Natural killer cell (primary cell): ENCODE results near the gene MSX2. TPM values are rescaled to one million over a fixed set of nuclear protein-coding genes. Genes with fewer than 3 reads are reported as not detected.

Experiments used
- ATAC-seq, 3 donors: fragments of 150-1000 bp in 2 of 3; fragments of 200-7000 bp in 1 of 3; cut with Tn5 transposase; 1 replicate in 1 of 3; 2 replicates in 2 of 3; pipeline ENCODE4 v1.10.0; 2021; ENCODE audit warnings: mild to moderate bottlenecking in 2 of 3, moderate library complexity in 2 of 3
- DNase-seq, 2 donors: peaks; one replicate each; pipeline versions ENCODE4 v3.0.0 to v3.0.0-alpha.2; 2013 to 2021; ENCODE audit warnings: mixed read lengths in 1 of 2
- H3K27ac ChIP-seq: one replicate; pipeline ENCODE4 v1.5.1; 2013; ENCODE audit warnings: mild to moderate bottlenecking, low read length
- H3K27me3 ChIP-seq: one replicate; pipeline ENCODE4 v1.6.1; 2013; ENCODE audit warnings: low read length; ENCODE audit not compliant: control insufficient read depth, insufficient read depth
- H3K36me3 ChIP-seq: one replicate; pipeline ENCODE4 v1.6.1; 2013; ENCODE audit warnings: low read length; ENCODE audit not compliant: control insufficient read depth, insufficient read depth
- H3K4me1 ChIP-seq: one replicate; pipeline ENCODE4 v1.6.1; 2013; ENCODE audit warnings: low read length; ENCODE audit not compliant: control insufficient read depth, insufficient read depth
- H3K4me3 ChIP-seq: one replicate; pipeline ENCODE4 v1.5.1; 2013; ENCODE audit warnings: low read length
- H3K9me3 ChIP-seq: one replicate; pipeline ENCODE4 v1.6.1; 2013; ENCODE audit warnings: low read length; ENCODE audit not compliant: control insufficient read depth, insufficient read depth
- H3K27ac Mint-ChIP-seq, 2 donors: one replicate each; pipeline ENCODE4 v1.8.0; 2022; ENCODE audit warnings: mild to moderate bottlenecking in 2 of 2, mixed read lengths in 2 of 2, moderate library complexity in 1 of 2
- H3K27me3 Mint-ChIP-seq, 2 donors: one replicate each; pipeline ENCODE4 v1.8.0; 2022; ENCODE audit warnings: low read depth in 2 of 2, mixed read lengths in 2 of 2
- H3K36me3 Mint-ChIP-seq: one replicate; pipeline ENCODE4 v1.8.0; 2022; ENCODE audit warnings: mixed read lengths
- H3K4me1 Mint-ChIP-seq, 2 donors: one replicate each; pipeline ENCODE4 v1.8.0; 2022; ENCODE audit warnings: mixed read lengths in 2 of 2
- H3K4me3 Mint-ChIP-seq: one replicate; pipeline ENCODE4 v1.8.0; 2022; ENCODE audit warnings: mild to moderate bottlenecking, moderate library complexity, mixed read lengths
- H3K9me3 Mint-ChIP-seq, 2 donors: one replicate each; pipeline ENCODE4 v1.8.0; 2022; ENCODE audit warnings: mixed read lengths in 2 of 2
- CTCF ChIP-seq: fragments of 200-600 bp; IDR thresholded peaks from one replicate; pipeline ENCODE4 v1.8.0; 2022; ENCODE audit warnings: antibody characterized with exemption
- WGBS: methylation state at CpG from one replicate; pipeline ENCODE4 v1.1.7; 2013; ENCODE audit warnings: missing lambda C conversion rate; ENCODE audit not compliant: insufficient coverage; 5-methylcytosine and 5-hydroxymethylcytosine counted together
- intact Hi-C: fragments of 100-400 bp; cut with micrococcal nuclease; formaldehyde crosslinking; loops from one replicate; pipeline ENCODE4 v1.14.2; 2022
- total RNA-seq, 4 donors: library from RNA; stranded (reverse); fragments of 120-200 nt in 1 of 4; gene quantifications; one replicate each; pipeline versions ENCODE4 v1.2.3 to v1.2.4, GENCODE V29; 2013 to 2022

Gene MSX2
- total RNA-seq, 3 donors from 2014 or later (not counting 1 experiment from before 2014, with no cell fraction given): 0.40 TPM; not detected in 2

GRCh38 chr5:174680901-174681565 is 43.3 kb upstream of the MSX2 start:
- Mint-ChIP-seq H3K27ac (no peak overlapping the region), H3K4me1 (no peaks in the 10 kb centered on the region), H3K27me3 (peaks cover 0 to 2% of the 10 kb centered on the region in 2 donors), H3K4me3 (no peak overlapping the region), H3K9me3 (no peaks in the 10 kb centered on the region), H3K36me3 (no peaks in the 10 kb centered on the region)
- no peak for ATAC-seq
- H3K36me3 ChIP-seq: no peaks in the 10 kb centered on the region
- WGBS: 87% methylated on average over 7 of the region's 7 CpGs
- no peaks in the 10 kb centered on the region for H3K27me3 ChIP-seq
- no peaks in the 10 kb centered on the region for H3K4me1 ChIP-seq
- intact Hi-C loops: no loop called here
- no peaks in the 10 kb centered on the region for H3K9me3 ChIP-seq
- TF ChIP-seq CTCF: no peak
- H3K27ac ChIP-seq: no peak overlapping the region
- no peak for DNase-seq
- H3K4me3 ChIP-seq: no peak overlapping the region

GRCh38 chr5:174687503-174687902 is 36.9 kb upstream of the MSX2 start:
- H3K9me3 ChIP-seq: no peaks in the 10 kb centered on the region
- Mint-ChIP-seq H3K4me1 (peaks cover 0 to 3% of the 10 kb centered on the region in 2 donors), H3K27me3 (peaks cover 29 to 46% of the 10 kb centered on the region in 2 donors), H3K9me3 (no peaks in the 10 kb centered on the region), H3K4me3 (no peak overlapping the region), H3K36me3 (no peaks in the 10 kb centered on the region), H3K27ac (no peak overlapping the region)
- H3K4me1 ChIP-seq: no peaks in the 10 kb centered on the region
- no peak overlapping the region for H3K4me3 ChIP-seq
- no peaks in the 10 kb centered on the region for H3K36me3 ChIP-seq
- intact Hi-C loops: no loop called here
- ATAC-seq: no peak
- H3K27me3 ChIP-seq: peaks cover 19% of the 10 kb centered on the region
- no peak for TF ChIP-seq CTCF
- DNase-seq: no peak
- no peak overlapping the region for H3K27ac ChIP-seq

- Mint-ChIP-seq H3K36me3 (no peaks in the 10 kb centered on the region), H3K27ac (no peak overlapping the region), H3K4me3 (no peak overlapping the region), H3K9me3 (no peaks in the 10 kb centered on the region), H3K4me1 (peaks cover 0 to 6% of the 10 kb centered on the region in 2 donors), H3K27me3 (peaks cover 34 to 57% of the 10 kb centered on the region in 2 donors)
- Histone ChIP-seq H3K4me1 (no peaks in the 10 kb centered on the region), H3K4me3 (no peak overlapping the region), H3K36me3 (no peaks in the 10 kb centered on the region), H3K27me3 (peaks cover 24% of the 10 kb centered on the region), H3K9me3 (no peaks in the 10 kb centered on the region), H3K27ac (no peak overlapping the region)
- no peak for TF ChIP-seq CTCF
- DNase-seq: no peak
- intact Hi-C loops: no loop called here
- no peak for ATAC-seq
- 8% methylated on average over 29 of the region's 30 CpGs for WGBS
Measured at GRCh38 chr5:174688441-174689354, 35.7 kb upstream of the MSX2 start.
